HCT116 (cell line): ENCODE data around the gene PHACTR1. TPM values are rescaled to one million over a fixed set of nuclear protein-coding genes. Genes with fewer than 3 reads are reported as not detected.

Experiments
- ATAC-seq: fragments of 200-7000 bp; cut with Tn5 transposase; 2 replicates; pipeline ENCODE4 v1.9.1; 2020; ENCODE audit warnings: mild to moderate bottlenecking, moderate library complexity
- BruUV-seq: library from RNA; stranded (reverse); fragments of 400-500 nt; replicated peaks from 2 replicates; lab custom pipeline; 2021; lab: Mats Ljungman, UMichigan
- CTCF ChIA-PET: fragments of 300-600 bp; sonication (Branson Sonifier 250); formaldehyde crosslinking; loops from one replicate; lab custom pipeline; 2021; ENCODE audit warnings: antibody characterized with exemption; lab: Charles Lee
- POLR2A ChIA-PET: fragments of 300-600, 350-600 bp; sonication (Branson Sonifier 250); formaldehyde crosslinking; loops from one replicate; lab custom pipeline; 2021; ENCODE audit warnings: antibody characterized with exemption; lab: Charles Lee
- RAD21 ChIA-PET, 2 experiments: fragments of 300-600 bp; sonication (Branson Sonifier 250); formaldehyde crosslinking; loops; one replicate each; lab custom pipeline; 2023; ENCODE audit warnings: low total read pairs in 2 of 2; ENCODE audit not compliant: uncharacterized antibody in 2 of 2, unreplicated experiment in 2 of 2, low non-redundant PET in 1 of 2; lab: Charles Lee
- DNase-seq: peaks from one replicate; pipeline ENCODE4 v3.0.0-alpha.2; 2010; ENCODE audit warnings: low read depth, low spot score
- H2AFZ ChIP-seq: fragments of 200-600 bp; shearing (Covaris generic), sonication (generic); 2 replicates; pipeline ENCODE4 v1.6.1; 2017; ENCODE audit warnings: low read depth, mixed run types, mixed read lengths, antibody characterized with exemption, low read length; ENCODE audit not compliant: poor library complexity, severe bottlenecking
- H3K27ac ChIP-seq: 2 replicates; pipeline ENCODE4 v1.5.1; 2012; ENCODE audit warnings: low read depth, low read length
- H3K27me3 ChIP-seq: fragments of 200-600 bp; sonication (generic); 2 replicates; pipeline ENCODE4 v1.6.1; 2016; ENCODE audit warnings: mixed run types, low read length, mixed read lengths; ENCODE audit not compliant: insufficient read depth
- H3K36me3 ChIP-seq, 2 experiments: fragments of 200-500 bp in 1 of 2; fragments of 200-600 bp in 1 of 2; sonication (Bioruptor generic) in 1 of 2; sonication (generic) in 1 of 2; 2 replicates each; pipeline versions ENCODE4 v1.5.1 to v1.6.1; 2014 to 2016; ENCODE audit warnings: low read length in 2 of 2, inconsistent platforms in 1 of 2, mixed read lengths in 1 of 2, mixed run types in 1 of 2; ENCODE audit not compliant: insufficient read depth in 2 of 2, control insufficient read depth in 1 of 2
- H3K4me1 ChIP-seq, 2 experiments: fragments of 200-600 bp in 1 of 2; sonication (generic) in 1 of 2; 2 replicates each; pipeline versions ENCODE4 v1.5.1 to v1.6.1; 2012 to 2017; ENCODE audit warnings: low read length in 2 of 2, inconsistent platforms in 1 of 2, mild to moderate bottlenecking in 1 of 2, mixed read lengths in 1 of 2, mixed run types in 1 of 2, moderate library complexity in 1 of 2; ENCODE audit not compliant: insufficient read depth in 2 of 2, control insufficient read depth in 1 of 2
- H3K4me2 ChIP-seq: fragments of 200-600 bp; sonication (generic); 2 replicates; pipeline ENCODE4 v1.6.1; 2017; ENCODE audit warnings: mixed run types, low read length, mixed read lengths
- H3K4me3 ChIP-seq, 2 experiments: fragments of 200-600 bp in 1 of 2; sonication (generic) in 1 of 2; replicated peaks in 1 of 2; 2 replicates each; pipeline ENCODE4 v1.5.1; 2011 to 2016; ENCODE audit warnings: low read length in 2 of 2, control low read depth in 1 of 2, low read depth in 1 of 2, mild to moderate bottlenecking in 1 of 2, mixed read lengths in 1 of 2, mixed run types in 1 of 2
- H3K79me2 ChIP-seq: fragments of 200-600 bp; sonication (generic); 2 replicates; pipeline ENCODE4 v1.6.1; 2017; ENCODE audit warnings: mild to moderate bottlenecking, mixed run types, low read length, moderate library complexity, mixed read lengths; ENCODE audit not compliant: insufficient read depth
- H3K9ac ChIP-seq: fragments of 200-600 bp; sonication (generic); 2 replicates; pipeline ENCODE4 v1.6.1; 2016; ENCODE audit warnings: low read length, mixed read lengths
- H3K9me2 ChIP-seq: fragments of 200-600 bp; sonication (generic), shearing (Covaris generic); 2 replicates; pipeline ENCODE4 v1.6.1; 2017; ENCODE audit warnings: mixed run types, mild to moderate bottlenecking, moderate library complexity; ENCODE audit not compliant: insufficient read depth
- H3K9me3 ChIP-seq, 2 experiments: fragments of 200-500 bp in 1 of 2; fragments of 200-600 bp in 1 of 2; sonication (Bioruptor generic) in 1 of 2; sonication (generic) in 1 of 2; 2 replicates each; pipeline ENCODE4 v1.6.1; 2014 to 2017; ENCODE audit warnings: low read length in 2 of 2, mixed read lengths in 2 of 2, inconsistent platforms in 1 of 2, low read depth in 1 of 2, mild to moderate bottlenecking in 1 of 2, mixed run types in 1 of 2, moderate library complexity in 1 of 2; ENCODE audit not compliant: control insufficient read depth in 1 of 2, insufficient read depth in 1 of 2
- H4K20me1 ChIP-seq: fragments of 200-600 bp; sonication (generic), shearing (Covaris generic); 2 replicates; pipeline ENCODE4 v1.6.1; 2017; ENCODE audit warnings: mixed run types, mild to moderate bottlenecking, moderate library complexity; ENCODE audit not compliant: insufficient read depth
- ELF1 ChIP-seq: IDR thresholded peaks from 2 replicates; pipeline ENCODE4 v1.6.1; 2012; ENCODE audit warnings: low read depth, borderline replicate concordance
- FOSL1 ChIP-seq: IDR thresholded peaks from 2 replicates; pipeline ENCODE4 v1.6.1; 2012; ENCODE audit warnings: low read depth
- RAD21 ChIP-seq: IDR thresholded peaks from 2 replicates; pipeline ENCODE4 v1.6.1; 2012; ENCODE audit warnings: low read depth, mild to moderate bottlenecking
- REST ChIP-seq: IDR thresholded peaks from 2 replicates; pipeline ENCODE4 v1.6.1; 2012; ENCODE audit warnings: low read depth
- SIN3A ChIP-seq: IDR thresholded peaks from 2 replicates; pipeline ENCODE4 v1.6.1; 2012; ENCODE audit warnings: low read depth
- SP1 ChIP-seq: IDR thresholded peaks from 2 replicates; pipeline ENCODE4 v1.6.1; 2012; ENCODE audit warnings: low read depth
- SRF ChIP-seq: IDR thresholded peaks from 2 replicates; pipeline ENCODE4 v1.6.1; 2012; ENCODE audit warnings: low read depth
- TCF7L2 ChIP-seq: IDR thresholded peaks from 2 replicates; pipeline ENCODE4 v1.7.0; 2011; ENCODE audit warnings: borderline replicate concordance, inconsistent platforms; ENCODE audit not compliant: insufficient read depth, insufficient read length; ENCODE audit errors: extremely low read depth
- ZBTB33 ChIP-seq: IDR thresholded peaks from 2 replicates; pipeline ENCODE4 v1.6.1; 2011; ENCODE audit warnings: mild to moderate bottlenecking, low read length, moderate library complexity; ENCODE audit not compliant: insufficient replicate concordance; ENCODE audit errors: extremely low read depth
- intact Hi-C: fragments of 100-400 bp; cut with micrococcal nuclease; formaldehyde crosslinking; loops from 2 replicates; pipeline ENCODE4 v1.10.0; 2022
- total RNA-seq: library from RNA; stranded (reverse); gene quantifications from one replicate; pipeline ENCODE4 v1.2.1, GENCODE V29; 2021; ENCODE audit not compliant: unreplicated experiment
- TF ChIP-seq, protein P1 (sequence below): IDR thresholded peaks from 2 replicates; pipeline ENCODE4 v1.6.1; 2012
- TF ChIP-seq, protein P2 (sequence below), 3 experiments: fragments of 200-600 bp in 1 of 3; sonication (generic) in 1 of 3; IDR thresholded peaks in 2 of 3; conservative IDR thresholded peaks in 1 of 3; 2 replicates each; pipeline ENCODE4 v1.5.1; 2012 to 2017; ENCODE audit warnings: low read depth in 2 of 3, low read length in 2 of 3, antibody characterized with exemption in 1 of 3, borderline replicate concordance in 1 of 3, control low read depth in 1 of 3, mild to moderate bottlenecking in 1 of 3, mixed read lengths in 1 of 3, mixed run types in 1 of 3, moderate library complexity in 1 of 3; ENCODE audit not compliant: insufficient read depth in 1 of 3

PHACTR1 gene
- total RNA-seq, 1 experiment from 2014 or later = 0.17 TPM

GRCh38 chr6:13190376-13190775 lies 473.8 kb downstream of the PHACTR1 start:
- ATAC-seq = no peak
- ChIA-PET RAD21 (no interaction called here), CTCF (no interaction called here), POLR2A (no interaction called here)
- intact Hi-C loops = no loop called here
- no TSS peak for BruUV-seq
- no peaks in the 10 kb centered on the region for H3K9me3 ChIP-seq
- no peak overlapping the region for H2AFZ ChIP-seq
- H3K4me3 ChIP-seq = no peak overlapping the region
- no peak overlapping the region for H3K9ac ChIP-seq
- no peaks in the 10 kb centered on the region for H3K79me2 ChIP-seq
- H3K36me3 ChIP-seq = no peaks in the 10 kb centered on the region
- H3K27ac ChIP-seq = no peak overlapping the region
- TF ChIP-seq REST (no peak), SP1 (no peak), ELF1 (no peak), RAD21 (no peak), ZBTB33 (no peak), SRF (no peak), TCF7L2 (no peak), SIN3A (no peak), FOSL1 (no peak)
- TF ChIP-seq, protein P1, sequence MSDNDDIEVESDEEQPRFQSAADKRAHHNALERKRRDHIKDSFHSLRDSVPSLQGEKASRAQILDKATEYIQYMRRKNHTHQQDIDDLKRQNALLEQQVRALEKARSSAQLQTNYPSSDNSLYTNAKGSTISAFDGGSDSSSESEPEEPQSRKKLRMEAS = no peak
- TF ChIP-seq, protein P2, sequence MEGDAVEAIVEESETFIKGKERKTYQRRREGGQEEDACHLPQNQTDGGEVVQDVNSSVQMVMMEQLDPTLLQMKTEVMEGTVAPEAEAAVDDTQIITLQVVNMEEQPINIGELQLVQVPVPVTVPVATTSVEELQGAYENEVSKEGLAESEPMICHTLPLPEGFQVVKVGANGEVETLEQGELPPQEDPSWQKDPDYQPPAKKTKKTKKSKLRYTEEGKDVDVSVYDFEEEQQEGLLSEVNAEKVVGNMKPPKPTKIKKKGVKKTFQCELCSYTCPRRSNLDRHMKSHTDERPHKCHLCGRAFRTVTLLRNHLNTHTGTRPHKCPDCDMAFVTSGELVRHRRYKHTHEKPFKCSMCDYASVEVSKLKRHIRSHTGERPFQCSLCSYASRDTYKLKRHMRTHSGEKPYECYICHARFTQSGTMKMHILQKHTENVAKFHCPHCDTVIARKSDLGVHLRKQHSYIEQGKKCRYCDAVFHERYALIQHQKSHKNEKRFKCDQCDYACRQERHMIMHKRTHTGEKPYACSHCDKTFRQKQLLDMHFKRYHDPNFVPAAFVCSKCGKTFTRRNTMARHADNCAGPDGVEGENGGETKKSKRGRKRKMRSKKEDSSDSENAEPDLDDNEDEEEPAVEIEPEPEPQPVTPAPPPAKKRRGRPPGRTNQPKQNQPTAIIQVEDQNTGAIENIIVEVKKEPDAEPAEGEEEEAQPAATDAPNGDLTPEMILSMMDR (IDR thresholded peaks at IDR 0.05 in 2 of 3, conservative IDR thresholded peaks at IDR 0.05 in 1 of 3; ENCODE audit: borderline replicate concordance in 1 of 3, insufficient read depth in 1 of 3, low read depth in 2 of 3, low read length in 2 of 3) = no peak
- no peaks in the 10 kb centered on the region for H3K9me2 ChIP-seq
- H3K4me2 ChIP-seq = no peak overlapping the region
- no peak for DNase-seq
- peaks cover 68% of the 10 kb centered on the region for H3K27me3 ChIP-seq
- no peaks in the 10 kb centered on the region for H3K4me1 ChIP-seq
- H4K20me1 ChIP-seq = no peaks in the 10 kb centered on the region; the same call in 1 of the 2 replicates
